NB4 (cell line): ENCODE measurements around the gene ETV6.

Experiments used
- CTCF ChIP-seq: IDR thresholded peaks from one replicate; pipeline ENCODE4 v1.5.1; 2012; ENCODE audit warnings: low read depth, low read length
- POLR2A ChIP-seq: IDR thresholded peaks from 2 replicates; pipeline ENCODE4 v1.6.1; 2011; ENCODE audit warnings: mild to moderate bottlenecking; ENCODE audit not compliant: insufficient read length; ENCODE audit errors: extremely low read depth

GRCh38 chr12:11727133-11727664, 77.7 kb downstream of the ETV6 start:
- TF ChIP-seq CTCF (no peak), POLR2A (no peak)
